K562 (cell line): Measurements from ENCODE around the gene FIGLA. TPM values are rescaled to one million over a fixed set of nuclear protein-coding genes. Genes with fewer than 3 reads are reported as not detected.

ENCODE experiments used
- CEBPB ChIP-seq: fragments of 450-650 bp; IDR thresholded peaks from 2 replicates; pipeline ENCODE4 v1.6.1; 2016; ENCODE audit warnings: missing genetic modification characterization, missing compliant biosample characterization
- DLX4 ChIP-seq: fragments of 250-450 bp; sonication (Bioruptor Pico); IDR thresholded peaks from 2 replicates; pipeline ENCODE4 v1.6.1; 2021; ENCODE audit warnings: mild to moderate bottlenecking
- FOXA3 ChIP-seq, 2 experiments: fragments of 450-650 bp in 1 of 2; sonication (generic) in 1 of 2; formaldehyde crosslinking; IDR thresholded peaks in 1 of 2; conservative IDR thresholded peaks in 1 of 2; 2 replicates each; pipeline versions ENCODE4 v1.4.0 to v1.8.0; 2020 to 2022; ENCODE audit warnings: mild to moderate bottlenecking in 2 of 2, missing genetic modification reagents in 1 of 2
- HLTF ChIP-seq: fragments of 450-650 bp; IDR thresholded peaks from 2 replicates; pipeline ENCODE4 v1.6.1; 2016
- NCOA1 ChIP-seq: fragments of 450-650 bp; IDR thresholded peaks from 2 replicates; pipeline ENCODE4 v1.6.1; 2016; ENCODE audit warnings: low read depth
- NR2C1 ChIP-seq, 2 experiments: fragments of 450-650 bp; IDR thresholded peaks; 2 replicates each; pipeline ENCODE4 v1.6.1; 2017; ENCODE audit warnings: mild to moderate bottlenecking in 2 of 2, antibody characterized with exemption in 1 of 2, inconsistent platforms in 1 of 2, missing compliant biosample characterization in 1 of 2, missing genetic modification characterization in 1 of 2
- PBX2 ChIP-seq, 2 experiments: IDR thresholded peaks in 1 of 2; conservative IDR thresholded peaks in 1 of 2; 2 replicates each; pipeline ENCODE4 v1.6.1; 2016; ENCODE audit warnings: low read depth in 2 of 2, mild to moderate bottlenecking in 1 of 2, missing compliant biosample characterization in 1 of 2, missing genetic modification characterization in 1 of 2, moderate library complexity in 1 of 2
- PHF21A ChIP-seq: fragments of 450-650 bp; IDR thresholded peaks from 2 replicates; pipeline ENCODE4 v1.6.1; 2017; ENCODE audit warnings: low read depth, borderline replicate concordance
- PKNOX1 ChIP-seq: fragments of 450-650 bp; IDR thresholded peaks from 2 replicates; pipeline ENCODE4 v1.6.1; 2016
- RCOR1 ChIP-seq, 2 experiments: IDR thresholded peaks; 2 replicates each; pipeline ENCODE4 v1.6.1; 2012; ENCODE audit warnings: low read depth in 2 of 2, low read length in 2 of 2, borderline replicate concordance in 1 of 2, improper control_type of control experiment in 1 of 2
- REST ChIP-seq, 2 experiments: fragments of 450-650 bp; formaldehyde crosslinking in 1 of 2; IDR thresholded peaks; 2 replicates each; pipeline versions ENCODE4 v1.4.0 to v1.6.1; 2014 to 2020; ENCODE audit warnings: mild to moderate bottlenecking in 2 of 2, borderline replicate concordance in 1 of 2, low read depth in 1 of 2
- SMARCA4 ChIP-seq: fragments of 450-650 bp; IDR thresholded peaks from 2 replicates; pipeline ENCODE4 v1.6.1; 2016
- SOX6 ChIP-seq: fragments of 450-650 bp; IDR thresholded peaks from 2 replicates; pipeline ENCODE4 v1.6.1; 2014; ENCODE audit warnings: mild to moderate bottlenecking
- TAL1 ChIP-seq: fragments of 450-650 bp; IDR thresholded peaks from 2 replicates; pipeline ENCODE4 v1.6.1; 2016; ENCODE audit warnings: mild to moderate bottlenecking
- TBL1XR1 ChIP-seq, 2 experiments: IDR thresholded peaks; 2 replicates each; pipeline ENCODE4 v1.6.1; 2012; ENCODE audit warnings: improper control_type of control experiment in 2 of 2, low read length in 2 of 2, mild to moderate bottlenecking in 1 of 2
- polyA plus RNA-seq, 8 experiments: library from polyadenylated mRNA; depleted of rRNA in 4 of 8; stranded (reverse) in 5 of 8; unstranded in 3 of 8; fragments of >200 nt; fragmentation: Nextera tagmentation in 2 of 8; fragmentation: Illumina TruSeq in 1 of 8; extraction: Ambion mirVana in 2 of 8; extraction: Trizol in 1 of 8; gene quantifications; 2 replicates each; pipeline versions ENCODE4 v1.2.1 to v1.2.3, GENCODE V29; 2011 to 2014; ENCODE audit warnings: inconsistent platforms in 1 of 8, missing spikeins in 1 of 8
- total RNA-seq, 7 experiments: library from RNA; depleted of rRNA in 6 of 7; stranded (reverse); fragments of >200 nt in 6 of 7; fragmentation: Illumina TruSeq in 2 of 7; extraction: Trizol in 2 of 7; gene quantifications; 2 replicates each; pipeline versions ENCODE4 v1.2.1 to v1.2.3, GENCODE V29; 2011 to 2021; ENCODE audit warnings: low replicate concordance in 1 of 7

FIGLA gene
- total and polyA plus RNA-seq, 9 of the 15 experiments (the other 6 are each of a cell fraction or from before 2014, with no cell fraction given), result not detected

- TF ChIP-seq PBX2 (CRISPR knock-in tag; IDR thresholded peaks at IDR 0.05; ENCODE audit: low read depth) (0 out of 2 replicates have a peak, but pooled peaks have one; percentile 8), PBX2 (tag; conservative IDR thresholded peaks at IDR 0.05; ENCODE audit: low read depth) (peak; percentile 93), TBL1XR1 (IDR thresholded peaks at IDR 0.05; ENCODE audit: low read length in 2 of 2) (peak in 1 of 2 experiments; percentile 53; a peak in 1 of 4 replicates), DLX4 (CRISPR knock-in tag) (no peak), PKNOX1 (peak; percentile 83), TAL1 (0 out of 2 replicates have a peak, but pooled peaks have one; percentile 29), NCOA1 (peak; percentile 15; the same call in 1 of the 2 replicates), NR2C1 (IDR thresholded peaks at IDR 0.05) (peak; percentile 41; the same call in 1 of the 2 replicates), NR2C1 (tag; IDR thresholded peaks at IDR 0.05) (peak; percentile 64), FOXA3 (CRISPR knock-in tag; conservative IDR thresholded peaks at IDR 0.05 in 1 of 2, IDR thresholded peaks at IDR 0.05 in 1 of 2) (peak in 1 of 2 experiments; percentile 61; a peak in 1 of 4 replicates), PHF21A (no peak), SMARCA4 (peak; percentile 55), SOX6 (peak; percentile 72; the same call in 1 of the 2 replicates), RCOR1 (IDR thresholded peaks at IDR 0.05; ENCODE audit: borderline replicate concordance in 1 of 2, low read depth in 2 of 2, low read length in 2 of 2) (peak in 1 of 2 experiments; percentile 78; a peak in 2 of 4 replicates), REST (IDR thresholded peaks at IDR 0.05; ENCODE audit: borderline replicate concordance) (peak; percentile 85), REST (CRISPR knock-in tag; IDR thresholded peaks at IDR 0.05; ENCODE audit: low read depth) (no peak), CEBPB (tag) (peak; percentile 48; the same call in 1 of the 2 replicates), HLTF (peak; percentile 41; the same call in 1 of the 2 replicates)
These were observed 37.4 kb downstream of the FIGLA start (continued) for GRCh38 chr2:70753031-70753430.
